ENCODE measurements around the gene RNF157.

RNF157 gene

GRCh38 chr17:76174037-76174436, 66.3 kb downstream of the RNF157 start (continued):
- TF ChIP-seq YY2 (tag by site-specific recombination; IDR thresholded peaks at IDR 0.05) = no peak
- TF ChIP-seq ZNF623 (tag by site-specific recombination; IDR thresholded peaks at IDR 0.05) = no peak

- CTCF ChIA-PET = interaction anchor here (0.5 to 5.0 kb wide), 7 partner anchors 8 to 262 kb away, joined by 3 to 41 read pairs (median 3); no protein-coding TSS in a partner anchor
- POLR2A ChIA-PET = no interaction called here
- peaks cover 0 to 4% of the 10 kb centered on the region in 2 experiments; a peak in 2 of 3 replicates for H3K36me3 ChIP-seq (ENCODE audit: control insufficient read depth in 2 of 2, insufficient read depth in 1 of 2, low read length in 2 of 2)
- no peak overlapping the region for H3K27ac ChIP-seq (ENCODE audit: extremely low read depth, low read depth, low read length)
- TF ChIP-seq EGR2 (tag by site-specific recombination; IDR thresholded peaks at IDR 0.05; ENCODE audit: low read depth) (no peak), ZNF544 (tag by site-specific recombination; IDR thresholded peaks at IDR 0.05) (no peak), ZNF341 (tag by site-specific recombination; IDR thresholded peaks at IDR 0.05; ENCODE audit: low read depth) (no peak), ZNF280C (tag by site-specific recombination; IDR thresholded peaks at IDR 0.05) (no peak), ZNF514 (tag by site-specific recombination; IDR thresholded peaks at IDR 0.05) (no peak)
- no peaks in the 10 kb centered on the region for H3K9me3 ChIP-seq (ENCODE audit: control insufficient read depth, insufficient read depth, low read depth, low read length)
- H3K4me3 ChIP-seq (ENCODE audit: low read depth, low read length) = no peak overlapping the region
- H3K4me1 ChIP-seq (ENCODE audit: control insufficient read depth, insufficient read depth, low read length) = no peaks in the 10 kb centered on the region
Observed at GRCh38 chr17:76173474-76173873, 66.8 kb downstream of the RNF157 start.

- no peaks in the 10 kb centered on the region for H3K4me1 ChIP-seq (ENCODE audit: control insufficient read depth, insufficient read depth, low read length)
- no peaks in the 10 kb centered on the region for H3K9me3 ChIP-seq (ENCODE audit: control insufficient read depth, insufficient read depth, low read depth, low read length)
- H3K27ac ChIP-seq (ENCODE audit: extremely low read depth, low read depth, low read length) = no peak overlapping the region
- peaks cover 0 to 13% of the 10 kb centered on the region in 2 experiments; a peak in 2 of 3 replicates for H3K36me3 ChIP-seq (ENCODE audit: control insufficient read depth in 2 of 2, insufficient read depth in 1 of 2, low read length in 2 of 2)
- no peak for TF ChIP-seq SP2 (tag by site-specific recombination; IDR thresholded peaks at IDR 0.05)
- no peak for TF ChIP-seq ZBTB44 (tag by site-specific recombination; IDR thresholded peaks at IDR 0.05)
- TF ChIP-seq PATZ1 (tag by site-specific recombination; IDR thresholded peaks at IDR 0.05) = no peak
- TF ChIP-seq ZNF223 (tag by site-specific recombination; IDR thresholded peaks at IDR 0.05) = no peak
- no peak for TF ChIP-seq WT1 (tag by site-specific recombination; IDR thresholded peaks at IDR 0.05)
- TF ChIP-seq ZNF416 (tag by site-specific recombination; IDR thresholded peaks at IDR 0.05) = no peak
- no peak for TF ChIP-seq ZFP69B (tag by site-specific recombination; IDR thresholded peaks at IDR 0.05)
- no peak for TF ChIP-seq ZNF155 (tag by site-specific recombination; IDR thresholded peaks at IDR 0.05)
- TF ChIP-seq ZBTB10 (tag by site-specific recombination; IDR thresholded peaks at IDR 0.05) = no peak
- no peak for TF ChIP-seq ZSCAN5A (tag by site-specific recombination; IDR thresholded peaks at IDR 0.05)
- ChIA-PET CTCF (interaction anchor here (0.6 to 5.0 kb wide), 4 partner anchors 8 to 495 kb away, joined by 3 to 41 read pairs (median 3); no protein-coding TSS in a partner anchor), POLR2A (no interaction called here)
- no peak overlapping the region for H3K4me3 ChIP-seq (ENCODE audit: low read depth, low read length)
Observed at GRCh38 chr17:76171706-76172105, 68.6 kb downstream of the RNF157 start.

Data from HEK293 (cell line).